IMR-90 (cell line): ENCODE data around the gene AQP12A. TPM values are rescaled to one million over a fixed set of nuclear protein-coding genes. Genes with fewer than 3 reads are reported as not detected.

ENCODE experiments used
- ATAC-seq: fragments of 200-7000 bp; cut with Tn5 transposase; 2 replicates; pipeline ENCODE4 v1.9.1; 2020; ENCODE audit warnings: low read depth, mild to moderate bottlenecking, moderate library complexity
- BruUV-seq: library from RNA; stranded (reverse); fragments of 400-500 nt; replicated peaks from 2 replicates; lab custom pipeline; 2021; lab: Mats Ljungman, UMichigan
- CTCF ChIA-PET: fragments of 300-600 bp; formaldehyde crosslinking; extraction: SDS; loops from one replicate; lab custom pipeline; 2021; ENCODE audit warnings: antibody characterized with exemption; lab: Yijun Ruan, JAX
- POLR2A ChIA-PET: fragments of 300-600 bp; sonication (Branson Sonifier 250); formaldehyde crosslinking; loops from one replicate; lab custom pipeline; 2022; ENCODE audit warnings: antibody characterized with exemption; ENCODE audit not compliant: unreplicated experiment; lab: Charles Lee
- DNase-seq: peaks from one replicate; pipeline ENCODE4 v3.0.0; 2013
- H2AFZ ChIP-seq: replicated peaks from 2 replicates; pipeline ENCODE3; 2013; ENCODE audit warnings: low read length, mild to moderate bottlenecking; ENCODE audit not compliant: poor library complexity
- H2AK5ac ChIP-seq: 2 replicates; pipeline ENCODE4 v1.6.1; 2013; ENCODE audit warnings: low read depth, low read length, inconsistent platforms
- H2AK9ac ChIP-seq: replicated peaks from 2 replicates; pipeline ENCODE3; 2013; ENCODE audit warnings: mild to moderate bottlenecking, low read depth, low read length, moderate library complexity; ENCODE audit not compliant: poor library complexity
- H2BK120ac ChIP-seq: 2 replicates; pipeline ENCODE4 v1.6.1; 2013; ENCODE audit warnings: low read depth, low read length, inconsistent platforms
- H2BK15ac ChIP-seq: 3 replicates; pipeline ENCODE4 v1.6.1; 2013; ENCODE audit warnings: low read depth, low read length, inconsistent platforms
- H2BK20ac ChIP-seq: 2 replicates; pipeline ENCODE4 v1.6.1; 2013; ENCODE audit warnings: low read depth, mild to moderate bottlenecking, inconsistent platforms, low read length, moderate library complexity
- H2BK5ac ChIP-seq: 2 replicates; pipeline ENCODE4 v1.6.1; 2013; ENCODE audit warnings: mild to moderate bottlenecking, low read depth, low read length, inconsistent platforms; ENCODE audit not compliant: poor library complexity, severe bottlenecking
- H3K14ac ChIP-seq: replicated peaks from 2 replicates; pipeline ENCODE4 v1.6.1; 2013; ENCODE audit warnings: low read depth, low read length, inconsistent platforms
- H3K18ac ChIP-seq: 2 replicates; pipeline ENCODE4 v1.6.1; 2013; ENCODE audit warnings: low read depth, low read length, control low read depth
- H3K23ac ChIP-seq: 2 replicates; pipeline ENCODE4 v1.6.1; 2013; ENCODE audit warnings: low read depth, low read length, inconsistent platforms
- H3K27ac ChIP-seq: 2 replicates; pipeline ENCODE4 v1.5.1; 2013; ENCODE audit warnings: mild to moderate bottlenecking, control low read depth, low read length; ENCODE audit not compliant: insufficient read depth
- H3K27me3 ChIP-seq: 2 replicates; pipeline ENCODE4 v1.6.1; 2013; ENCODE audit warnings: low read length; ENCODE audit not compliant: control insufficient read depth, insufficient read depth
- H3K36me3 ChIP-seq: 2 replicates; pipeline ENCODE4 v1.6.1; 2013; ENCODE audit warnings: low read length, mixed read lengths; ENCODE audit not compliant: control insufficient read depth, insufficient read depth
- H3K4ac ChIP-seq: 2 replicates; pipeline ENCODE4 v1.6.1; 2013; ENCODE audit warnings: low read depth, low read length, inconsistent platforms
- H3K4me1 ChIP-seq: 2 replicates; pipeline ENCODE4 v1.6.1; 2013; ENCODE audit warnings: low read length, mixed read lengths; ENCODE audit not compliant: control insufficient read depth, insufficient read depth
- H3K4me2 ChIP-seq: 2 replicates; pipeline ENCODE4 v1.6.1; 2013; ENCODE audit warnings: low read depth, mild to moderate bottlenecking, control low read depth, low read length, moderate library complexity
- H3K4me3 ChIP-seq: 2 replicates; pipeline ENCODE4 v1.5.1; 2013; ENCODE audit warnings: low read depth, mild to moderate bottlenecking, control low read depth, low read length, moderate library complexity; ENCODE audit not compliant: insufficient read depth
- H3K56ac ChIP-seq: 2 replicates; pipeline ENCODE4 v1.6.1; 2013; ENCODE audit warnings: low read length, inconsistent platforms; ENCODE audit not compliant: insufficient read depth; ENCODE audit errors: extremely low read depth
- H3K79me1 ChIP-seq, 2 experiments: 2 replicates each; pipeline ENCODE4 v1.6.1; 2013; ENCODE audit warnings: low read length in 2 of 2, inconsistent platforms in 1 of 2, low read depth in 1 of 2
- H3K9ac ChIP-seq: 2 replicates; pipeline ENCODE4 v1.6.1; 2013; ENCODE audit warnings: low read depth, low read length, control low read depth
- H3K9me1 ChIP-seq: 2 replicates; pipeline ENCODE4 v1.6.1; 2013; ENCODE audit warnings: low read length, inconsistent platforms; ENCODE audit not compliant: insufficient read depth
- H3K9me3 ChIP-seq: 2 replicates; pipeline ENCODE4 v1.6.1; 2013; ENCODE audit warnings: low read length; ENCODE audit not compliant: control insufficient read depth, insufficient read depth
- H4K20me1 ChIP-seq: 2 replicates; pipeline ENCODE4 v1.6.1; 2013; ENCODE audit warnings: low read length, inconsistent platforms; ENCODE audit not compliant: insufficient read depth
- H4K5ac ChIP-seq: 2 replicates; pipeline ENCODE4 v1.6.1; 2013; ENCODE audit warnings: mild to moderate bottlenecking, low read depth, low read length, control low read depth
- H4K8ac ChIP-seq, 2 experiments: 2 replicates each; pipeline ENCODE4 v1.6.1; 2013; ENCODE audit warnings: low read depth in 2 of 2, low read length in 2 of 2, control low read depth in 1 of 2, inconsistent platforms in 1 of 2
- H4K91ac ChIP-seq: 2 replicates; pipeline ENCODE4 v1.6.1; 2013; ENCODE audit warnings: low read depth, low read length, inconsistent platforms; ENCODE audit not compliant: insufficient read depth
- BHLHE40 ChIP-seq: fragments of 150-350 bp; IDR thresholded peaks from 2 replicates; pipeline ENCODE4 v1.6.1; 2016; ENCODE audit warnings: mild to moderate bottlenecking, low read depth, low read length
- NFE2L2 ChIP-seq: fragments of 150-350 bp; IDR thresholded peaks from 2 replicates; pipeline ENCODE4 v1.6.1; 2016; ENCODE audit warnings: low read depth, mild to moderate bottlenecking, low read length
- POLR2A ChIP-seq: IDR thresholded peaks from 2 replicates; pipeline ENCODE4 v1.6.1; 2012; ENCODE audit warnings: mild to moderate bottlenecking, low read depth, low read length
- RFX5 ChIP-seq: IDR thresholded peaks from 2 replicates; pipeline ENCODE4 v1.8.0; 2012; ENCODE audit warnings: low read depth, mild to moderate bottlenecking, low read length, moderate library complexity
- WGBS, 2 experiments: methylation state at CpG; one replicate each; pipeline versions ENCODE4 v1.1.5 to v1.1.7; 2013; ENCODE audit warnings: missing lambda C conversion rate in 2 of 2; ENCODE audit not compliant: insufficient read length in 1 of 2; ENCODE audit errors: extremely low coverage in 2 of 2; 5-methylcytosine and 5-hydroxymethylcytosine counted together
- dilution Hi-C: fragments of 300-500 bp; cut with HindIII; formaldehyde crosslinking; loops from one replicate; pipeline ENCODE4 v1.14.3; 2018; ENCODE audit warnings: low sequenced_read_pairs; ENCODE audit not compliant: unreplicated experiment
- in situ Hi-C: fragments of 300-500 bp; cut with MboI; formaldehyde crosslinking; loops from 3 replicates; pipeline ENCODE4 v1.14.3; 2019; ENCODE audit warnings: low sequenced_read_pairs, inconsistent platforms, mixed read lengths
- intact Hi-C: fragments of 100-400 bp; cut with micrococcal nuclease; formaldehyde crosslinking; loops from 2 replicates; pipeline ENCODE4 v1.10.0; 2022
- polyA plus RNA-seq, 3 experiments: library from polyadenylated mRNA; depleted of rRNA; stranded (reverse); fragments of >200 nt; gene quantifications; 2 replicates each; pipeline ENCODE4 v1.2.3, GENCODE V29; 2012; ENCODE audit warnings: low replicate concordance in 1 of 3
- total RNA-seq: library from RNA; depleted of rRNA; stranded (reverse); fragments of >200 nt; gene quantifications from 2 replicates; pipeline ENCODE4 v1.2.3, GENCODE V29; 2012
- TF ChIP-seq, protein P1 (sequence below): conservative IDR thresholded peaks from 2 replicates; pipeline ENCODE4 v1.5.1; 2012; ENCODE audit warnings: mild to moderate bottlenecking, low read depth, low read length, improper control_type of control experiment

Gene AQP12A
- total and polyA plus RNA-seq, 2 of the 4 experiments (the other 2 are of a cell fraction): not detected

GRCh38 chr2:240670402-240670801 is 21.3 kb upstream of the AQP12A start:
- H3K14ac ChIP-seq: no peak overlapping the region
- dilution Hi-C loops (no loop called here), in situ Hi-C loops (no loop called here), intact Hi-C loops (no loop called here)
- H3K18ac ChIP-seq: no peak overlapping the region
- no peak overlapping the region for H2AK9ac ChIP-seq
- 44% methylated on average over 3 of the region's 7 CpGs; no CpG with 5 or more reads in 1 of the 2 experiments for WGBS, 2 experiments
- H2BK15ac ChIP-seq: no peak overlapping the region
- H3K4me3 ChIP-seq: no peak overlapping the region
- H3K56ac ChIP-seq: no peak overlapping the region
- no peak overlapping the region for H2AK5ac ChIP-seq
- H3K27me3 ChIP-seq: peaks cover 25% of the 10 kb centered on the region
- no peak overlapping the region for H3K4me2 ChIP-seq
- BruUV-seq: no TSS peak
- H3K4ac ChIP-seq: no peak overlapping the region
- no peaks in the 10 kb centered on the region for H3K4me1 ChIP-seq
- CTCF ChIA-PET: no interaction called here
- H4K20me1 ChIP-seq: no peaks in the 10 kb centered on the region
- H4K8ac ChIP-seq: no peak overlapping the region
- H3K9me1 ChIP-seq: no peaks in the 10 kb centered on the region
- POLR2A ChIA-PET: no interaction called here
- no peak overlapping the region for H3K23ac ChIP-seq
- no peak overlapping the region for H2BK120ac ChIP-seq
- DNase-seq (no peak), ATAC-seq (no peak)
- H3K79me1 ChIP-seq: no peaks in the 10 kb centered on the region
- H3K27ac ChIP-seq: no peak overlapping the region
- no peaks in the 10 kb centered on the region for H3K9me3 ChIP-seq
- TF ChIP-seq RFX5 (no peak), NFE2L2 (no peak), POLR2A (no peak), BHLHE40 (no peak)
- TF ChIP-seq, protein P1, sequence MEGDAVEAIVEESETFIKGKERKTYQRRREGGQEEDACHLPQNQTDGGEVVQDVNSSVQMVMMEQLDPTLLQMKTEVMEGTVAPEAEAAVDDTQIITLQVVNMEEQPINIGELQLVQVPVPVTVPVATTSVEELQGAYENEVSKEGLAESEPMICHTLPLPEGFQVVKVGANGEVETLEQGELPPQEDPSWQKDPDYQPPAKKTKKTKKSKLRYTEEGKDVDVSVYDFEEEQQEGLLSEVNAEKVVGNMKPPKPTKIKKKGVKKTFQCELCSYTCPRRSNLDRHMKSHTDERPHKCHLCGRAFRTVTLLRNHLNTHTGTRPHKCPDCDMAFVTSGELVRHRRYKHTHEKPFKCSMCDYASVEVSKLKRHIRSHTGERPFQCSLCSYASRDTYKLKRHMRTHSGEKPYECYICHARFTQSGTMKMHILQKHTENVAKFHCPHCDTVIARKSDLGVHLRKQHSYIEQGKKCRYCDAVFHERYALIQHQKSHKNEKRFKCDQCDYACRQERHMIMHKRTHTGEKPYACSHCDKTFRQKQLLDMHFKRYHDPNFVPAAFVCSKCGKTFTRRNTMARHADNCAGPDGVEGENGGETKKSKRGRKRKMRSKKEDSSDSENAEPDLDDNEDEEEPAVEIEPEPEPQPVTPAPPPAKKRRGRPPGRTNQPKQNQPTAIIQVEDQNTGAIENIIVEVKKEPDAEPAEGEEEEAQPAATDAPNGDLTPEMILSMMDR: no peak
- no peak overlapping the region for H4K91ac ChIP-seq
- H2AFZ ChIP-seq: no peak overlapping the region
- H4K5ac ChIP-seq: no peak overlapping the region
- H2BK20ac ChIP-seq: no peak overlapping the region
- H3K36me3 ChIP-seq: no peaks in the 10 kb centered on the region
- H2BK5ac ChIP-seq: no peak overlapping the region
- no peak overlapping the region for H3K9ac ChIP-seq
